Keratinocyte (primary cell): ENCODE results near the gene ADAM12. TPM values are rescaled to one million over a fixed set of nuclear protein-coding genes. Genes with fewer than 3 reads are reported as not detected.

Source experiments
- DNase-seq: peaks from one replicate; pipeline ENCODE4 v3.0.0-alpha.2; 2011; ENCODE audit warnings: low read depth, missing footprints, low spot score
- FAIRE-seq: peaks from 2 replicates; lab custom pipeline; 2011; peaks lifted over from hg19 to GRCh38; lab: Jason Lieb, UNC
- H2AFZ ChIP-seq: 2 replicates; pipeline ENCODE4 v1.6.0; 2012; ENCODE audit warnings: low read length, control low read depth, inconsistent platforms; ENCODE audit not compliant: control insufficient read depth
- H3K27ac ChIP-seq: 2 replicates; pipeline ENCODE4 v1.5.1; 2011; ENCODE audit warnings: low read length; ENCODE audit not compliant: control insufficient read depth, insufficient read depth
- H3K27me3 ChIP-seq: 3 replicates; pipeline ENCODE4 v1.6.0; 2011; ENCODE audit warnings: low read length; ENCODE audit not compliant: control insufficient read depth, insufficient read depth; ENCODE audit errors: extremely low read depth
- H3K36me3 ChIP-seq, 2 experiments: 2 replicates in 1 of 2; 3 replicates in 1 of 2; pipeline ENCODE4 v1.5.1; 2011; ENCODE audit warnings: low read length in 2 of 2, mild to moderate bottlenecking in 1 of 2; ENCODE audit not compliant: control insufficient read depth in 2 of 2, insufficient read depth in 2 of 2; ENCODE audit errors: extremely low read depth in 1 of 2
- H3K4me1 ChIP-seq: 3 replicates; pipeline ENCODE4 v1.5.1; 2011; ENCODE audit warnings: low read length; ENCODE audit not compliant: control insufficient read depth, insufficient read depth; ENCODE audit errors: extremely low read depth
- H3K4me2 ChIP-seq: 3 replicates; pipeline ENCODE4 v1.6.0; 2011; ENCODE audit warnings: low read depth, low read length; ENCODE audit not compliant: control insufficient read depth, insufficient read depth; ENCODE audit errors: extremely low read depth
- H3K4me3 ChIP-seq, 3 experiments: fragments of 200-600 bp in 1 of 3; sonication (generic) in 1 of 3; 2 replicates in 2 of 3; 3 replicates in 1 of 3; pipeline ENCODE4 v1.5.1; 2011 to 2016; ENCODE audit warnings: low read length in 3 of 3, mild to moderate bottlenecking in 3 of 3, control low read depth in 2 of 3, inconsistent platforms in 1 of 3, low read depth in 1 of 3, mixed read lengths in 1 of 3, mixed run types in 1 of 3, moderate library complexity in 1 of 3; ENCODE audit not compliant: control insufficient read depth in 2 of 3, insufficient read depth in 2 of 3; ENCODE audit errors: extremely low read depth in 1 of 3
- H3K79me2 ChIP-seq: 2 replicates; pipeline ENCODE4 v1.6.0; 2012; ENCODE audit warnings: low read length; ENCODE audit not compliant: control insufficient read depth, insufficient read depth
- H3K9ac ChIP-seq: 3 replicates; pipeline ENCODE4 v1.6.0; 2011; ENCODE audit warnings: low read length; ENCODE audit not compliant: control insufficient read depth, insufficient read depth; ENCODE audit errors: extremely low read depth
- H3K9me1 ChIP-seq: 3 replicates; pipeline ENCODE4 v1.6.0; 2011; ENCODE audit warnings: low read length; ENCODE audit not compliant: control insufficient read depth, insufficient read depth; ENCODE audit errors: extremely low read depth
- H3K9me3 ChIP-seq: 2 replicates; pipeline ENCODE4 v1.5.1; 2012; ENCODE audit warnings: low read depth, low read length; ENCODE audit not compliant: control insufficient read depth
- H4K20me1 ChIP-seq: 3 replicates; pipeline ENCODE4 v1.6.0; 2011; ENCODE audit warnings: low read length; ENCODE audit not compliant: control insufficient read depth, insufficient read depth; ENCODE audit errors: extremely low read depth
- CTCF ChIP-seq, 3 experiments: IDR thresholded peaks in 1 of 3; conservative IDR thresholded peaks in 1 of 3; optimal IDR thresholded peaks in 1 of 3; 2 replicates in 2 of 3; 3 replicates in 1 of 3; pipeline versions ENCODE3 to v1.5.1; 2011; ENCODE audit warnings: low read length in 3 of 3, mild to moderate bottlenecking in 3 of 3, moderate library complexity in 2 of 3, control low read depth in 1 of 3, inconsistent platforms in 1 of 3; ENCODE audit not compliant: insufficient read depth in 2 of 3; ENCODE audit errors: extremely low read depth in 1 of 3
- EZH2 ChIP-seq: IDR thresholded peaks from one replicate; pipeline ENCODE4 v1.6.1; 2012; ENCODE audit warnings: inconsistent platforms, mild to moderate bottlenecking, low read length, moderate library complexity
- dilution Hi-C: fragments of 300-500 bp; cut with MboI; formaldehyde crosslinking; loops from one replicate; pipeline ENCODE4 v1.7.0; 2020; ENCODE audit warnings: low sequenced_read_pairs; ENCODE audit not compliant: extremely low pct_ligation_motif_present
- polyA plus RNA-seq, 5 experiments: library from polyadenylated mRNA; depleted of rRNA in 3 of 5; stranded (reverse) in 3 of 5; stranded (forward) in 1 of 5; unstranded in 1 of 5; fragments of >200 nt; gene quantifications; 1 replicate in 1 of 5; 2 replicates in 3 of 5; 3 replicates in 1 of 5; pipeline versions ENCODE4 v1.2.1 to v1.2.3, GENCODE V29; 2011 to 2012; ENCODE audit warnings: missing spikeins in 2 of 5, low read depth in 1 of 5, low replicate concordance in 1 of 5

Gene ADAM12
- polyA plus RNA-seq, 1 donor (not counting 4 experiments of a cell fraction or from before 2014, with no cell fraction given), result 0.07 TPM

- dilution Hi-C loops, result no loop called here
- TF ChIP-seq EZH2 (no peak), CTCF (optimal IDR thresholded peaks at IDR 0.05 in 1 of 3, IDR thresholded peaks at IDR 0.05 in 1 of 3, conservative IDR thresholded peaks at IDR 0.05 in 1 of 3; ENCODE audit: extremely low read depth in 1 of 3, insufficient read depth in 2 of 3, low read length in 3 of 3) (no peak)
- Histone ChIP-seq H3K9me1 (no peaks in the 10 kb centered on the region), H3K36me3 (no peaks in the 10 kb centered on the region), H3K9ac (no peak overlapping the region), H3K4me1 (no peaks in the 10 kb centered on the region), H3K4me2 (no peak overlapping the region), H3K9me3 (no peaks in the 10 kb centered on the region), H4K20me1 (no peaks in the 10 kb centered on the region), H3K27ac (no peak overlapping the region), H3K27me3 (no peaks in the 10 kb centered on the region), H3K4me3 (no peak overlapping the region), H3K79me2 (no peaks in the 10 kb centered on the region), H2AFZ (no peak overlapping the region)
- FAIRE-seq (no peak), DNase-seq (no peak)
Measured at GRCh38 chr10:126114884-126115555, 273.3 kb downstream of the ADAM12 start.

GRCh38 chr10:126111516-126111915, 276.8 kb downstream of the ADAM12 start:
- Histone ChIP-seq H3K27me3 (peaks cover 3% of the 10 kb centered on the region), H3K36me3 (no peaks in the 10 kb centered on the region), H3K79me2 (no peaks in the 10 kb centered on the region), H3K4me2 (no peak overlapping the region), H3K9ac (no peak overlapping the region), H3K9me1 (no peaks in the 10 kb centered on the region), H3K27ac (no peak overlapping the region), H3K4me3 (no peak overlapping the region), H2AFZ (no peak overlapping the region), H3K9me3 (no peaks in the 10 kb centered on the region), H3K4me1 (no peaks in the 10 kb centered on the region), H4K20me1 (no peaks in the 10 kb centered on the region)
- no peak for FAIRE-seq
- TF ChIP-seq CTCF (optimal IDR thresholded peaks at IDR 0.05 in 1 of 3, IDR thresholded peaks at IDR 0.05 in 1 of 3, conservative IDR thresholded peaks at IDR 0.05 in 1 of 3; ENCODE audit: extremely low read depth in 1 of 3, insufficient read depth in 2 of 3, low read length in 3 of 3), result no peak
- no peak for TF ChIP-seq EZH2
- dilution Hi-C loops, result no loop called here
- no peak for DNase-seq
